K562 (cell line): ENCODE data around the gene ITGB3BP. TPM values are rescaled to one million over a fixed set of nuclear protein-coding genes. Genes with fewer than 3 reads are reported as not detected.

Source experiments
- KDM5B ChIP-seq: fragments of 200-600 bp; sonication (generic); IDR thresholded peaks from 2 replicates; pipeline ENCODE4 v1.6.1; 2012; ENCODE audit warnings: low read depth, mild to moderate bottlenecking, moderate library complexity, low read length, control low read depth, inconsistent platforms; ENCODE audit not compliant: insufficient replicate concordance
- PML ChIP-seq: IDR thresholded peaks from 2 replicates; pipeline ENCODE4 v1.6.1; 2012; ENCODE audit warnings: low read length, inconsistent platforms
- ZC3H8 ChIP-seq: fragments of 450-650 bp; IDR thresholded peaks from 2 replicates; pipeline ENCODE4 v1.6.1; 2017
- ZNF175 ChIP-seq: fragments of 200-800 bp; sonication (Bioruptor generic); IDR thresholded peaks from 2 replicates; pipeline ENCODE4 v1.6.1; 2016; ENCODE audit warnings: low read depth, mild to moderate bottlenecking, missing genetic modification characterization, missing compliant biosample characterization
- ZNF584 ChIP-seq: fragments of 200-800 bp; sonication (Bioruptor generic); IDR thresholded peaks from 2 replicates; pipeline ENCODE4 v1.6.1; 2016; ENCODE audit warnings: low read depth, mild to moderate bottlenecking, missing genetic modification characterization, missing compliant biosample characterization
- polyA plus RNA-seq, 8 experiments: library from polyadenylated mRNA; depleted of rRNA in 4 of 8; stranded (reverse) in 5 of 8; unstranded in 3 of 8; fragments of >200 nt; fragmentation: Nextera tagmentation in 2 of 8; fragmentation: Illumina TruSeq in 1 of 8; extraction: Ambion mirVana in 2 of 8; extraction: Trizol in 1 of 8; gene quantifications; 2 replicates each; pipeline versions ENCODE4 v1.2.1 to v1.2.3, GENCODE V29; 2011 to 2014; ENCODE audit warnings: inconsistent platforms in 1 of 8, missing spikeins in 1 of 8
- total RNA-seq, 7 experiments: library from RNA; depleted of rRNA in 6 of 7; stranded (reverse); fragments of >200 nt in 6 of 7; fragmentation: Illumina TruSeq in 2 of 7; extraction: Trizol in 2 of 7; gene quantifications; 2 replicates each; pipeline versions ENCODE4 v1.2.1 to v1.2.3, GENCODE V29; 2011 to 2021; ENCODE audit warnings: low replicate concordance in 1 of 7
- TF ChIP-seq, protein P1 (sequence below): fragments of 450-650 bp; IDR thresholded peaks from 2 replicates; pipeline ENCODE4 v1.6.1; 2016; ENCODE audit warnings: low read depth
- TF ChIP-seq, protein P2 (sequence below): sonication (generic); formaldehyde crosslinking; IDR thresholded peaks from 2 replicates; pipeline ENCODE4 v1.8.0; 2022; ENCODE audit warnings: mild to moderate bottlenecking, missing genetic modification reagents
- TF ChIP-seq, protein P3 (sequence below): fragments of 200-400 bp; formaldehyde crosslinking; IDR thresholded peaks from 2 replicates; pipeline ENCODE4 v1.6.1; 2017; ENCODE audit warnings: mild to moderate bottlenecking, low read depth, low read length, moderate library complexity

The ITGB3BP gene
- total and polyA plus RNA-seq, 9 of the 15 experiments (the other 6 are each of a cell fraction or from before 2014, with no cell fraction given): 62.8 to 151 (median 110) TPM

DNA sequence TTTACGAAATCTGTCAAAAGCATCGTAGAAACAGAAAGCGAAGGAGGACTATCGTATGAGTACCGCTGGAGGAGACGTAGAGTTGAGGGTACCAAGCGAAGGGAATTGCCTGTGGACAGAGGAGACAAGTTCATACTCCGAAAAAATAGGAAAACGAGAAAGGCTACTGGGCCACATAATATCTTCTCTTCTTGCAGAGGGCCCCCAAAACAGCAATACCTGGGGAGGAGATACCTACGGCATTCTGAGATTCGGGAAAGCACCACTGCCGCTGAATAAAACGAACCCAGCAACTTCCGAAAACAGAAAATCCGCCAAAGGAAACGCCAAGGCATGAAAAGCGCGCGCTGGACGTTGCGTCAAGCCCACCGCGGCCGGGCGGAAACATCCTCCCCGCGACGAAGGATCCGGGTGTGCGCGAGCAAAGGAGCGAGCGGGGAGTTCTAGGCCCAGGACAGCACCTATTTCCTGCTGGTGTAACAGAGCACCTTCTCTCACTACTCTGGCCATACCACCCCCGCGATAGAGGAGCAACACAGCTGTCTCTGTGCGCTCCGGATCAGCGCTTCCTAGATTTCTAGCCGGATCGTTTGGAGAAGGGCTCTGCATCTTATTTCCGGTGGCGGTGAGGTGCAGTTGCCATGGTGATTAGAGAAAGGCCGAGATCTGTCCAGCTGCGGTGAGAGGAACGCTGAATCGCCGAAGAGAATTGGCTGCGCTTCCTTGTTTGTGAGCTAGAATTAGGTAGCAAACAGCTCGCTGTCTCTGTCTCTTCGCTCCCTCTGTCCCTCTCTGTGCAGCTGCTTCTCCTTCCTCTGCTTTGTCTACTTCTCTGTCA is at the start of gene ITGB3BP, which contains the start of gene EFCAB7 (continued):
- TF ChIP-seq, protein P1, sequence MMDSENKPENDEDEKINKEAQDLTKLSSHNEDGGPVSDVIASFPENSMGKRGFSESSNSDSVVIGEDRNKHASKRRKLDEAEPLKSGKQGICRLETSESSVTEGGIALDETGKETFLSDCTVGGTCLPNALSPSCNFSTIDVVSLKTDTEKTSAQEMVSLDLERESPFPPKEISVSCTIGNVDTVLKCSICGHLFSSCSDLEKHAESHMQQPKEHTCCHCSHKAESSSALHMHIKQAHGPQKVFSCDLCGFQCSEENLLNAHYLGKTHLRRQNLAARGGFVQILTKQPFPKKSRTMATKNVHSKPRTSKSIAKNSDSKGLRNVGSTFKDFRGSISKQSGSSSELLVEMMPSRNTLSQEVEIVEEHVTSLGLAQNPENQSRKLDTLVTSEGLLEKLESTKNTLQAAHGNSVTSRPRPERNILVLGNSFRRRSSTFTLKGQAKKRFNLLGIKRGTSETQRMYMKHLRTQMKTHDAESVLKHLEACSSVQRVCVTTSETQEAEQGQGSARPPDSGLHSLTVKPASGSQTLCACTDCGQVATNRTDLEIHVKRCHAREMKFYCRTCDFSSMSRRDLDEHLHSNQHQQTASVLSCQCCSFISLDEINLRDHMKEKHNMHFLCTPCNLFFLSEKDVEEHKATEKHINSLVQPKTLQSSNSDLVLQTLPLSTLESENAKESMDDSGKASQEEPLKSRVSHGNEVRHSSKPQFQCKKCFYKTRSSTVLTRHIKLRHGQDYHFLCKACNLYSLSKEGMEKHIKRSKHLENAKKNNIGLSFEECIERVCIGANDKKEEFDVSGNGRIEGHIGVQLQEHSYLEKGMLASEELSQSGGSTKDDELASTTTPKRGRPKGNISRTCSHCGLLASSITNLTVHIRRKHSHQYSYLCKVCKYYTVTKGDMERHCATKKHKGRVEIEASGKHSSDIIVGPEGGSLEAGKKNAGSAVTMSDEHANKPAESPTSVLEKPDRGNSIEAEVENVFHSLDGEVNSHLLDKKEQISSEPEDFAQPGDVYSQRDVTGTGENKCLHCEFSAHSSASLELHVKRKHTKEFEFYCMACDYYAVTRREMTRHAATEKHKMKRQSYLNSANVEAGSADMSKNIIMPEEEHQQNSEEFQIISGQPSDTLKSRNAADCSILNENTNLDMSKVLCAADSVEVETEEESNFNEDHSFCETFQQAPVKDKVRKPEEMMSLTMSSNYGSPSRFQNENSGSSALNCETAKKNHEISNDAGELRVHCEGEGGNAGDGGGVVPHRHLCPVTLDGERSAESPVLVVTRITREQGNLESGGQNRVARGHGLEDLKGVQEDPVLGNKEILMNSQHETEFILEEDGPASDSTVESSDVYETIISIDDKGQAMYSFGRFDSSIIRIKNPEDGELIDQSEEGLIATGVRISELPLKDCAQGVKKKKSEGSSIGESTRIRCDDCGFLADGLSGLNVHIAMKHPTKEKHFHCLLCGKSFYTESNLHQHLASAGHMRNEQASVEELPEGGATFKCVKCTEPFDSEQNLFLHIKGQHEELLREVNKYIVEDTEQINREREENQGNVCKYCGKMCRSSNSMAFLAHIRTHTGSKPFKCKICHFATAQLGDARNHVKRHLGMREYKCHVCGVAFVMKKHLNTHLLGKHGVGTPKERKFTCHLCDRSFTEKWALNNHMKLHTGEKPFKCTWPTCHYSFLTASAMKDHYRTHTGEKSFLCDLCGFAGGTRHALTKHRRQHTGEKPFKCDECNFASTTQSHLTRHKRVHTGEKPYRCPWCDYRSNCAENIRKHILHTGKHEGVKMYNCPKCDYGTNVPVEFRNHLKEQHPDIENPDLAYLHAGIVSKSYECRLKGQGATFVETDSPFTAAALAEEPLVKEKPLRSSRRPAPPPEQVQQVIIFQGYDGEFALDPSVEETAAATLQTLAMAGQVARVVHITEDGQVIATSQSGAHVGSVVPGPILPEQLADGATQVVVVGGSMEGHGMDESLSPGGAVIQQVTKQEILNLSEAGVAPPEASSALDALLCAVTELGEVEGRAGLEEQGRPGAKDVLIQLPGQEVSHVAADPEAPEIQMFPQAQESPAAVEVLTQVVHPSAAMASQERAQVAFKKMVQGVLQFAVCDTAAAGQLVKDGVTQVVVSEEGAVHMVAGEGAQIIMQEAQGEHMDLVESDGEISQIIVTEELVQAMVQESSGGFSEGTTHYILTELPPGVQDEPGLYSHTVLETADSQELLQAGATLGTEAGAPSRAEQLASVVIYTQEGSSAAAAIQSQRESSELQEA: no peak
- TF ChIP-seq PML (peak; percentile 75), ZC3H8 (peak; percentile 92; the same call in 1 of the 2 replicates), ZNF584 (no peak), KDM5B (peak; percentile 73), ZNF175 (CRISPR knock-in tag) (peak; percentile 83; the same call in 1 of the 2 replicates)
- TF ChIP-seq, protein P2, sequence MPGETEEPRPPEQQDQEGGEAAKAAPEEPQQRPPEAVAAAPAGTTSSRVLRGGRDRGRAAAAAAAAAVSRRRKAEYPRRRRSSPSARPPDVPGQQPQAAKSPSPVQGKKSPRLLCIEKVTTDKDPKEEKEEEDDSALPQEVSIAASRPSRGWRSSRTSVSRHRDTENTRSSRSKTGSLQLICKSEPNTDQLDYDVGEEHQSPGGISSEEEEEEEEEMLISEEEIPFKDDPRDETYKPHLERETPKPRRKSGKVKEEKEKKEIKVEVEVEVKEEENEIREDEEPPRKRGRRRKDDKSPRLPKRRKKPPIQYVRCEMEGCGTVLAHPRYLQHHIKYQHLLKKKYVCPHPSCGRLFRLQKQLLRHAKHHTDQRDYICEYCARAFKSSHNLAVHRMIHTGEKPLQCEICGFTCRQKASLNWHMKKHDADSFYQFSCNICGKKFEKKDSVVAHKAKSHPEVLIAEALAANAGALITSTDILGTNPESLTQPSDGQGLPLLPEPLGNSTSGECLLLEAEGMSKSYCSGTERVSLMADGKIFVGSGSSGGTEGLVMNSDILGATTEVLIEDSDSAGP (CRISPR knock-in tag): no peak; the same call in 1 of the 2 replicates
- TF ChIP-seq, protein P3, sequence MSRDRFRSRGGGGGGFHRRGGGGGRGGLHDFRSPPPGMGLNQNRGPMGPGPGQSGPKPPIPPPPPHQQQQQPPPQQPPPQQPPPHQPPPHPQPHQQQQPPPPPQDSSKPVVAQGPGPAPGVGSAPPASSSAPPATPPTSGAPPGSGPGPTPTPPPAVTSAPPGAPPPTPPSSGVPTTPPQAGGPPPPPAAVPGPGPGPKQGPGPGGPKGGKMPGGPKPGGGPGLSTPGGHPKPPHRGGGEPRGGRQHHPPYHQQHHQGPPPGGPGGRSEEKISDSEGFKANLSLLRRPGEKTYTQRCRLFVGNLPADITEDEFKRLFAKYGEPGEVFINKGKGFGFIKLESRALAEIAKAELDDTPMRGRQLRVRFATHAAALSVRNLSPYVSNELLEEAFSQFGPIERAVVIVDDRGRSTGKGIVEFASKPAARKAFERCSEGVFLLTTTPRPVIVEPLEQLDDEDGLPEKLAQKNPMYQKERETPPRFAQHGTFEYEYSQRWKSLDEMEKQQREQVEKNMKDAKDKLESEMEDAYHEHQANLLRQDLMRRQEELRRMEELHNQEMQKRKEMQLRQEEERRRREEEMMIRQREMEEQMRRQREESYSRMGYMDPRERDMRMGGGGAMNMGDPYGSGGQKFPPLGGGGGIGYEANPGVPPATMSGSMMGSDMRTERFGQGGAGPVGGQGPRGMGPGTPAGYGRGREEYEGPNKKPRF: no peak
